Adrenal gland (tissue), 5 donors: Measurements from ENCODE around the gene C6orf141.

Experiments
- CTCF ChIP-seq, 6 experiments: fragments of 450-650 bp in 4 of 6; fragments of 200-600 bp in 2 of 6; sonication (generic) in 1 of 6; IDR thresholded peaks; 1 replicate in 5 of 6; 2 replicates in 1 of 6; pipeline versions ENCODE4 v1.5.1 to v1.8.0; 2016 to 2021; ENCODE audit warnings: antibody characterized with exemption in 6 of 6, mild to moderate bottlenecking in 2 of 6, moderate library complexity in 1 of 6
- POLR2A ChIP-seq, 2 donors: fragments of 450-650 bp; IDR thresholded peaks; one replicate each; pipeline ENCODE4 v1.6.1; 2017; ENCODE audit warnings: antibody characterized with exemption in 2 of 2, mild to moderate bottlenecking in 2 of 2, moderate library complexity in 1 of 2
- donor health status: DM: no; HTN: no; CAD: no.

DNA sequence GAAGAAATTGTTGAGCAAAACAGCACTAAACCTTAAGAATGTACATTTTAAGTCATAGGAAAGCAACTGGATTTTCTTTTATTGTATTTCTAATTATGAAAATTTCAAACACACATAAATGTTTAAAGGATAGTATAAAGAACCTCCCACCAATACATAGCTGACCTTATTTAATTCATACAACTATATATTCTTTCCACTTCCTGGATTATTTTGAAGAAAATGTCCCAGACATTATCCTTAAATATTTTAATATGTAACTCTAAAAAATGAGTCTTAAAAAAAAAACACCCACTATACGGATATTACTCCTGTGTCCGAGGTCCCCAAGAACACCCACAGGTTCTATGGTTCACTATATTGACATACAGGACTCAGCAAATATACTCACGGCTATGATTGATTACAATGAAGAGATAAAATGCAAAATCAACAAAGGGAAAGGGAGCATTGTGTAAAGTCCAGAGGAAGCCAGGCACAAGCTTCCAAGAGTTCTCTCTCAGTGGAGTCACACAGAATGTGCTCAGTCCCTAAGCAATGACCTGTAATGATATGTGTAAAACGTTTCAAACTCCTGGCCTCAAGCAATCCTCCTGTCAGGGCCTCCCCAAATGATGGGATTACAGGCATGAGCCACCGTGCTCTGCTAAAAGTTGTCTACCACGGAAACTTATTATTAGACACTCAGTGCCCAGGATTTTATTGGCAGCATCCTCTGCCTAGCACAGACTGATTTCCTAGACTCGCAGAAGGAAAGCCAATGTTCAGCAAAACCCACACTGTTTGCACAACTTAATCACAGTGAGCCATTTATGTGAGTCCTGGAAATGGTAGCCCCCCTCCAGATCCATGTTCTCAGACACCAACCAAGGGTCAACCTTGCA is 27.5 kb upstream of the C6orf141 start:
- TF ChIP-seq CTCF (IDR thresholded peaks at IDR 0.05) (no peak), POLR2A (IDR thresholded peaks at IDR 0.05) (no peak)
